ENCODE measurements around the gene BBS4.
"Not testable (repeated sequence)": the region's sequence is repeated elsewhere in the genome, so short reads cannot be mapped to it uniquely, and the experiment has no call there.

The BBS4 gene, protein sequence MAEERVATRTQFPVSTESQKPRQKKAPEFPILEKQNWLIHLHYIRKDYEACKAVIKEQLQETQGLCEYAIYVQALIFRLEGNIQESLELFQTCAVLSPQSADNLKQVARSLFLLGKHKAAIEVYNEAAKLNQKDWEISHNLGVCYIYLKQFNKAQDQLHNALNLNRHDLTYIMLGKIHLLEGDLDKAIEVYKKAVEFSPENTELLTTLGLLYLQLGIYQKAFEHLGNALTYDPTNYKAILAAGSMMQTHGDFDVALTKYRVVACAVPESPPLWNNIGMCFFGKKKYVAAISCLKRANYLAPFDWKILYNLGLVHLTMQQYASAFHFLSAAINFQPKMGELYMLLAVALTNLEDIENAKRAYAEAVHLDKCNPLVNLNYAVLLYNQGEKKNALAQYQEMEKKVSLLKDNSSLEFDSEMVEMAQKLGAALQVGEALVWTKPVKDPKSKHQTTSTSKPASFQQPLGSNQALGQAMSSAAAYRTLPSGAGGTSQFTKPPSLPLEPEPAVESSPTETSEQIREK

DNA sequence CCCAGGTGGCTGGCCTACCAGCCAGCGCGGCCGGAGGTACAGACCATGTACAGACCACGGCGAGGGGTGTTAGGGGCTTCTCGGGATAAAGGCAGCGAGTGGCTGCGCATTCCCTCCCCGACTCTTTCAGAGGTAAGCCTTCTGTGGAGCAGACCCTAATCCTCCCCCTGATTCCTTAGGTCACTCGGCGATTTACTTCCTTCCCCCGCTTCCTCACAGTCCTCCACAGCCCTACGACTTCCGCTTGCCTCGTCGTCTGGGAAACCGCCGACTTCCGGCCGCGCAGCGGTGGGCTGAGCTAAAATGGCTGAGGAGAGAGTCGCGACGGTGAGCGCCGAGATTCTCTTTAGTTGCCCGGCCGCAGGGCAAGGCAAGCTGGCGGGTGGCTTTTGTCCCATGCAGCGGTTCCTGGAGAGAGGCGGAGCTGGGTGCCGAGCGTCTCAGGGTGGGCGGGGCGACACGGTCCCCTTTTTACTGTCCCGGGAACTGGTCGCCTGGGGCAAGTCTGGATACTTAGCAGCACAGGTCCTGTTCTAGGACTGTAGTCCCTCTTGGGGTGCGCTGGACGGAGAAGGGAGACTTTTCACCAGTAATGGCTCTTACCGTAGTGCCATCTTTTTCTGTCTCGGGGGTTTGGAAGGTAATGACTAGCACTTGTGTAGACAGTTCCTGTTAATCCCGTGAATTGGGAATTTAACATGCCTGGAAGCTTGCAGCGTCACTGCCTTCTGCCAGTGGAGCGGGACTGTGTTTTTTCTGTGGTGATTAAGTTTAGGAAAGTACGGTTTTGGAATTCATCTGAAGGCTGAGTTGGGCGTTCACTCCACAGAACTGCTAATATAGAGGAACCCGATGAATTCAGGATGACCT is at the start of gene BBS4, which contains the start of gene HIGD2B:
Gene BBS4, plus strand, starts transcription at position 283 of the 870 bp plus-strand sequence. Its CDS starts 21 bp downstream, at position 304.
Gene HIGD2B, minus strand, starts transcription at position 258 of the 870 bp plus-strand sequence. CDS start 9,808 bp downstream, outside the sequence.
- DNase-seq: no peak

- not testable (repeated sequence) for DNase-seq
These were observed 49.3 kb upstream of the BBS4 start for GRCh38 chr15:72636519-72637282.

GRCh38 chr15:72639759-72640483 is 46.1 kb upstream of the BBS4 start:
- not testable (repeated sequence) for DNase-seq

- not testable (repeated sequence) for DNase-seq
These were observed 43.7 kb upstream of the BBS4 start for GRCh38 chr15:72642271-72642670.

DNA sequence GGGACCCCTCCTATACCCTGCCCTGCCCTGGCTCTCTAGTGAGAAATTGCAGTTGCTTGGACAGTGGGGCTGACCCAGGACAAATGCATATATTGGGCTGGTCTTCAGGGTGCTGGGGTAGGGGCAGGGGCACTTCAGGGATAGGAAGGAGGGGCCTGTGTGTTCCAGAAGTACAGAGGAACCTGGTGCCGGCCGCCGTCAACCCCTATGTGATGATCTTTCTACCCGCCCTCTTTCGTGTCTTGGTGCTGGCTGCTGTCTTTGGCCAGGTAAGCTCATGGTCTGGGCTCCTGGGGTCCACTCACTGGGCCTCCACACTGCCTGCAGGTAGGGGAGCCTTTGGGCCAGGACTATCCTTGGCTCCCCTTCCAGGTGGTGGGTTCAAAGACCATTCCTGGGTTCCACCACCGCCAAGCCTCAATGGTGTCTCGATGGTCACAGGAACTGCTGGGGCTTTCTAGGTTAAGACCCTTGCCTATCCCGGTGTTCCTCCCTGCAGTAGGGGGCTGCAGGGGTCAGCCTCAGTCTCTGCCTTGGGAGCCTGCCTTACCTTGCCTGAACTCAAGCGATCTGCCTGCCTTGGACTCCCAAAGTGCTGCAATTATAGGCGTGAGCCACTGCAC is 37.3 kb upstream of the BBS4 start:
- not testable (repeated sequence) for DNase-seq

- not testable (repeated sequence) for DNase-seq
These were observed 31.6 kb upstream of the BBS4 start, which contains the start of gene GOLGA6B for GRCh38 chr15:72654397-72654796. Gene GOLGA6B (plus strand): TSS chr15:72654697. CDS start chr15:72654738, 41 bp downstream.

DNA sequence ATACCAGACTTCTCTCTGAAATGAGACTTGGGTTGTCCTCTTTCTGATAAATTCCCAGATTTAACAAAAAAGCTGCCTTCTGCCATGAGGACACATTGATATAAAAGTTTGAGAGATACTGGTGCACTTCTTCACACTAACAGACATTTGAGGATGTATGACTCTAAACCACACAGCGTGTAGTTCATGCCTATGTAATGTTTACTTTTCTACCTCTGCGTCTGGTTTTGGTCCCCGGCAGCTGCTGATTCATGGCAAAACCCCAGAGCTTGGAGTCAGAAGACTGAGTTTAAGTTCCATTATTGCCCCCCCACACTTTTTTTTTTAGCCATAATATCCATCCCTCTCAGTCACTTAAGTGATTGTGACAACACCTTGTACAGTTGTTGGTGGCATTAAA is 30.0 kb upstream of the BBS4 start:
- DNase-seq: not testable (repeated sequence)

DNA sequence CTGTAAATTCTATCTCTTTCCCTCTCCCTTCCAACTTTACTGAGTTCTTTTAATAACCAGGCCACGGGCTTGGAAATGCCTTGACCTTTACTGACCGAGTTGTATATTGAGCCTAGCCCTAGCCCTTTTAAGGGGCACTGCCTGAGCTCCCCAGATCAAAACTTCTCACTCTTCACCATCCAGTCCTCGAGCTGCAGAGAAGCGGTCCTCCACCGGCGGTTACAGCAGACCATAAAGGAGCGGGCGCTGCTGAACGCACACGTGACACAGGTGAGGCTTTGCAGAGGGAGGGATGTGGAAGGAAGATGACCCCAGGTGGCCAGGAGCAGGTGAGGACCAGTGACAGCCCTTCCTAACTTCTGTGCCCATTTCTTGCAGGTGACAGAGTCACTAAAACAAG is 24.9 kb upstream of the BBS4 start:
- DNase-seq: not testable (repeated sequence)

GRCh38 chr15:72663931-72664330 is 22.1 kb upstream of the BBS4 start:
- DNase-seq: not testable (repeated sequence)

GRCh38 chr15:72665706-72666105 is 20.3 kb upstream of the BBS4 start:
- not testable (repeated sequence) for DNase-seq

- DNase-seq: not testable (repeated sequence)
These were observed 16.2 kb upstream of the BBS4 start for GRCh38 chr15:72669803-72670202.

DNA sequence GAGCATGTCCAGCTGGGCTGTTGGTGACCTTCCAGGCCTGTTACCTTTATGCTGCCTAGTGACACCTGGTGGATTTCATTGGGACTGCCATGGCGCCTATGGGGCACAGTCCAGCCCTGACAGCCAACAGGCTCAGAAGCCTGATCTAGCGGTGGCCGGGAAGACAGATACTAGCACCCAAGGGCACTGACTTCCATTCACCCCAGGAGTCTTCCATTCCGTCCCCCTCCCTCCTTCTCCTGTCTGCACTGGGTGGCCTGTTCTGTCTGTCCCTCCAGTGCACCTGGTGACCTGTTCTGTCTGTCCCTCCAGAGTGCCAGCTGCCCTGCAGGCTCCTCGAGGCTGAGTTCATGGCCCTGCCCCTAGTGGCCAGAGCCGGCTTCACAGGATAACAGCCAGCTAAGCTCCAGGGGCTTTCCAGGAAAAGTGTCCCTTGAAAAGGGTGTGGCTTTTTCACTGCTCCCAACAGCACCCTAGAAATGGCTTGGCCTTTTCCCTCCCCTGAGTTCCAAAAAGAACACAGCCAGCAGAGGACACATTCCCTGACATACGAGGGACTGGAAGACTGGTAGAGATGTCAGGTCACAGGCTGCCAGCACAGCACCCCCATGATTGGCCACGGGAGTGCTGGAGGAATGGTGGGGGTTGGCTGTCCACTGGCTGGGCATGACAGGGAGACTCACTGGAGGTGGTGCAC is 15.2 kb upstream of the BBS4 start:
- DNase-seq: not testable (repeated sequence)

GRCh38 chr15:72671525-72671924 is 14.5 kb upstream of the BBS4 start:
- no peak for DNase-seq

DNA sequence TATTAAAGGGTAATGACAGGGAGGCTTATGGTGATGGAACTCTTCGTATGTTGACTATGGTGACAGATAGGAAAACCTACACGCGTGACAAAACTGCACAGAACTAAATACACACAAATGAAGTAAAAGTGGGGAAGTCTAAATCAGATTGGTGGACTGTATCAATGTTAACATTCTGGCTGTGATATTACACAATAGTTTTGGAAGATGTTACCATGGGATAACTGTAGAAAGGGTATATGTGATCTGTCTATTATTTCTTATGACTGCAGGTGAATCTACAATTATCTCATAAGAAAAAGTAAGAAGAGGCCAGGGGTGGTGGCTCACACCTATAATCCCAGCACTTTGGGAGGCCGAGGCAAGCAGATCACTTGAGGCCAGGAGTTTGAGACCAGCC is 9.2 kb upstream of the BBS4 start:
- no peak for DNase-seq

GRCh38 chr15:72680931-72681330 is 5.1 kb upstream of the BBS4 start:
- DNase-seq: no peak

GRCh38 chr15:72682772-72683171 is 3.2 kb upstream of the BBS4 start:
- DNase-seq: no peak

- DNase-seq: no peak
These were observed 594 bp upstream of the BBS4 start for GRCh38 chr15:72685301-72685924.

DNA sequence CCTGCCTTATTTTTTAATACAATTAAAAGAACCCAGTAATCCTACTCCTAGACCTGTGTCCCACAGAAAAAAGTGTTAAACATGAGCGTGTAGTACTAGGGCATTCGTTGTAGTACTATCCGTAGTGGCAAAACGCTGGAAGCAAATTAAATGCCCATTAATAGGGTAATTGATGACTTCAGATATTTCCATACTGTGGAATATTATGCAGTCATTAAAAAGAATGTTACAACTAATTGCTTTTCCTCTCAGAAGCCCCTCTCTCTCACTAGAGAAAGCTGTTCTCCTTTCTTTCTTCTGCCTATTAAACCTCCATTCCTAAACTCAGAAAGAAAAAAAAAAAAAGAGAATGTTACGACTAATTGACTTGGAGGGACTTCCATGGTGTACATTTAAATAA is 2.7 kb downstream of the BBS4 start:
- DNase-seq: no peak

DNA sequence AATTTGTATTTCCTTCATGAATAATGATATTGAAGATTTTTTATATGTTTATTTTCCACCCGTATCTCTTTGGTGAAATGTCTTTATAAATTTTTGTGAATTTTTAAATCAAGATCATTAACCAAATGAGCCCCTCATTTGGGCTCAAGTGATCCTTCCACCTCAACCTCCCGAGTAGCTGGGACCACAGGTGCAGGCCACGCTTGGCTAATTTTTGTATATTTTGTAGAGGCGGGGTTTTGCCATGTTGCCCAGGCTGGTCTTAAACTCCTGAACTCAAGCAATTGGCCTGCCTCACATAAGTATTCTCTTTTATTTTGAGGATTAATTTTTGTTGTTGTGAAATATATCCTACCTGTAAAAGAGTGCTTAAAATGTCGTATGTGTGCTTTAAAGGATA is 4.9 kb downstream of the BBS4 start:
- no peak for DNase-seq

DNA sequence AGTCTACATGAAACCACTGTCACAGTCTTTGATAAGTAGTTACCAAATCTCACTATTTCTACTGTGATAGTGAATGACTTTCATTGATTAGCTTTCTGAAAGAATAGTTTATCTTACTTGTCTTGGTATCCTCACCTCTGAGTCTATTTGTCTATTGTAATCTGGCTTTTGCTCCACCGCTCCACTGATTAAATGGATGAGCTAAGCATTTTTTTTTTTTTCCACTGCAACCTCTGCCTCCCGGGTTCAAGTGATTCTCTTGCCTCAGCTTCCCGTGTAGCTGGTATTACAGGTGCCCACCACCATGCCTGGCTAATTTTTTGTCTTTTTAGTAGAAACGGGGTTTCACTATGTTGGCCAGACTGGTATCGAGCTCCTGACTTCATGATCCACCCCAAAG is 12.9 kb downstream of the BBS4 start:
- DNase-seq: no peak

All from AML-193 (cell line).